ENCODE data around the gene MAP4K2. TPM values are rescaled to one million over a fixed set of nuclear protein-coding genes. Genes with fewer than 3 reads are reported as not detected.
A peak's percentile ranks its signal among the peaks of the same experiment; 100 is the strongest.

MAP4K2 gene
- total and polyA plus RNA-seq, 2 of the 8 experiments (the other 6 are each of a cell fraction or from before 2014, with no cell fraction given) = 20.1 to 20.7 TPM

DNA sequence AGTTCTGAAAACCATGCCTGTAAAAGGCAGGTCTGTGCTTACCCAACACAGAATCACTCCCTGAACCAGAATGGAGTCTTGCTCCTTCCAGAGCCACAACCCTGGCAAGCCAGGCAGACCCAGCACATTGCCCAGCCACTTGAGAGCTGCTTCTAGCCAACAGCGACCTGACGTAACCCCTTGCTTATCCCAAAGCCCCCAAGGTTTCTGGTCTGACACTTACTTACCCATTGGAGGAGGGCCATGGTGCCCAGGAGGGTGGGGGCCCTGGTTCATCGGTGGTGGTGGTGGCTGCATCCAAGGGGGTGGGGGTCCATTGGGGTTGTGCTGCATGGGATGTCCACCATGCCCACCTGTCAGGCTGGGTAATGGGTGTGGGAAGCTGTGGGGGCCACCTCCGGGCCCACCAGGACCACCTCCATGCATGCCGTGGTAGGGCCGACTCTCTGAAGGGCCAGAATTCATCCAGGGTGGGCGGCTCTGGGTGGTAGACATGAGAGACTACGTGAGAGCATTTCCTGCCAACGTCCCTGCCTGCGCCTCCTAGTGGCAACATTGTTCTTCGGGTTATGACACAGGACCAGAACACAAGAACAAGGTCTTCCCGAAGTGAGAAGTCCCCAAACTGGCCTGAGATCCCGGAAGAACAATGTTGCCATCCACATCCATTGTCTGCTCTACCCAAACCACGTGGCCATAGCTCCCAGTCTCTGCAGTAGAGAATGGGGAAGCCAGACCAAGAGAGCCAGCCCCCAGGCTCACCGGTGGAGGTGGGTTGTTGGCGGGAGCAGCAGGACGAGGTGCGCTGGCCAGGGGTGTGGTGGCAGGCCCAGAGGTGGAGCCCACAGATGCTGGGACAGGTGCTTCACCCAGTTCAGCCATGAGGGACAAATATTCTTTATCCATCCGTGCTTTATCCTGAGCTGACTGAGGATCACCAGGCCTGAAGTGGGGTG is 35.4 kb downstream of the MAP4K2 start (continued):
- TF ChIP-seq, protein P1, sequence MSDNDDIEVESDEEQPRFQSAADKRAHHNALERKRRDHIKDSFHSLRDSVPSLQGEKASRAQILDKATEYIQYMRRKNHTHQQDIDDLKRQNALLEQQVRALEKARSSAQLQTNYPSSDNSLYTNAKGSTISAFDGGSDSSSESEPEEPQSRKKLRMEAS (IDR thresholded peaks at IDR 0.05) = peak; percentile 27; the same call in 1 of the 2 replicates
- TF ChIP-seq, protein P2, sequence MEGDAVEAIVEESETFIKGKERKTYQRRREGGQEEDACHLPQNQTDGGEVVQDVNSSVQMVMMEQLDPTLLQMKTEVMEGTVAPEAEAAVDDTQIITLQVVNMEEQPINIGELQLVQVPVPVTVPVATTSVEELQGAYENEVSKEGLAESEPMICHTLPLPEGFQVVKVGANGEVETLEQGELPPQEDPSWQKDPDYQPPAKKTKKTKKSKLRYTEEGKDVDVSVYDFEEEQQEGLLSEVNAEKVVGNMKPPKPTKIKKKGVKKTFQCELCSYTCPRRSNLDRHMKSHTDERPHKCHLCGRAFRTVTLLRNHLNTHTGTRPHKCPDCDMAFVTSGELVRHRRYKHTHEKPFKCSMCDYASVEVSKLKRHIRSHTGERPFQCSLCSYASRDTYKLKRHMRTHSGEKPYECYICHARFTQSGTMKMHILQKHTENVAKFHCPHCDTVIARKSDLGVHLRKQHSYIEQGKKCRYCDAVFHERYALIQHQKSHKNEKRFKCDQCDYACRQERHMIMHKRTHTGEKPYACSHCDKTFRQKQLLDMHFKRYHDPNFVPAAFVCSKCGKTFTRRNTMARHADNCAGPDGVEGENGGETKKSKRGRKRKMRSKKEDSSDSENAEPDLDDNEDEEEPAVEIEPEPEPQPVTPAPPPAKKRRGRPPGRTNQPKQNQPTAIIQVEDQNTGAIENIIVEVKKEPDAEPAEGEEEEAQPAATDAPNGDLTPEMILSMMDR (IDR thresholded peaks at IDR 0.05; ENCODE audit: control extremely low read depth in 1 of 3, insufficient read depth in 1 of 3, low read depth in 1 of 3, low read length in 3 of 3) = peak in 2 of 3 experiments; percentile 75 to 89; a peak in 3 of 4 replicates
- TF ChIP-seq CBX5 (IDR thresholded peaks at IDR 0.05; ENCODE audit: low read depth, low read length) (no peak), FOSL1 (IDR thresholded peaks at IDR 0.05; ENCODE audit: insufficient read depth, low read depth, low read length) (no peak), TEAD4 (IDR thresholded peaks at IDR 0.05; ENCODE audit: low read depth, low read length) (0 out of 2 replicates have a peak, but pooled peaks have one; percentile 4), TBP (IDR thresholded peaks at IDR 0.05; ENCODE audit: low read depth, low read length) (no peak), NRF1 (IDR thresholded peaks at IDR 0.05; ENCODE audit: low read depth, low read length) (no peak), KDM5A (IDR thresholded peaks at IDR 0.05; ENCODE audit: low read length) (no peak)
- TF ChIP-seq, protein P3, sequence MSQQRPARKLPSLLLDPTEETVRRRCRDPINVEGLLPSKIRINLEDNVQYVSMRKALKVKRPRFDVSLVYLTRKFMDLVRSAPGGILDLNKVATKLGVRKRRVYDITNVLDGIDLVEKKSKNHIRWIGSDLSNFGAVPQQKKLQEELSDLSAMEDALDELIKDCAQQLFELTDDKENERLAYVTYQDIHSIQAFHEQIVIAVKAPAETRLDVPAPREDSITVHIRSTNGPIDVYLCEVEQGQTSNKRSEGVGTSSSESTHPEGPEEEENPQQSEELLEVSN (IDR thresholded peaks at IDR 0.05) = peak; percentile 31; the same call in 1 of the 2 replicates

All from H1 (cell line).